Hematopoietic multipotent progenitor cell (in vitro differentiated cells): ENCODE results near the gene S1PR3. TPM values are rescaled to one million over a fixed set of nuclear protein-coding genes. Genes with fewer than 3 reads are reported as not detected.

ENCODE experiments used
- DNase-seq, 3 donors: peaks; one replicate each; pipeline ENCODE4 v3.0.0-alpha.2; 2011 to 2015; ENCODE audit warnings: low read depth in 2 of 3, low spot score in 2 of 3
- total RNA-seq: library from RNA; depleted of rRNA; stranded (reverse); fragments of >200 nt; gene quantifications from one replicate; pipeline ENCODE4 v1.2.3, GENCODE V29; 2012

Gene S1PR3
- total RNA-seq, 1 donor = 0.27 TPM

GRCh38 chr9:89032661-89033060 is 41.4 kb downstream of the S1PR3 start:
- DNase-seq = no peak

GRCh38 chr9:89036383-89036782 is 45.1 kb downstream of the S1PR3 start:
- no peak for DNase-seq

DNA sequence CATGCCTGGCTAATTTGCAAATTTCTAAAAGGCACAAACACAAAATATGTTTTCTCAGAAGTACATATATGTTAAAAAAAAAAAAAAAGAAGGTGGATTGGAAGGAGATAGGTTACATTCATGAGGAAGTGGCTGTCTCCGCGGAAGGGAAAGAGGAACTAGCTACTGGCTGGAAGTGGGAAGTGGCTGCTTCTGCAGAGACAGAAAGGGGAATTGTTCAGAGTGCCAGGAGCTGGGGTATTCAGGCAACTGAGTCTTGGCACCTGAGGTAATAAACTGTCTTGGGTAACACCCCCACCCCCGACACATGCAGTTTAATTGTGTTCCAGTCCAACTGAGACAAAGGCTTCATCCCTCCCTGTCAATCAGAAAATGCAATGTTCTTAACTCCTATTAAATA is 45.6 kb downstream of the S1PR3 start:
- DNase-seq = peak in 1 of 3 donors; percentile 23

- DNase-seq = no peak
These were observed 46.1 kb downstream of the S1PR3 start for GRCh38 chr9:89037346-89037745.

DNA sequence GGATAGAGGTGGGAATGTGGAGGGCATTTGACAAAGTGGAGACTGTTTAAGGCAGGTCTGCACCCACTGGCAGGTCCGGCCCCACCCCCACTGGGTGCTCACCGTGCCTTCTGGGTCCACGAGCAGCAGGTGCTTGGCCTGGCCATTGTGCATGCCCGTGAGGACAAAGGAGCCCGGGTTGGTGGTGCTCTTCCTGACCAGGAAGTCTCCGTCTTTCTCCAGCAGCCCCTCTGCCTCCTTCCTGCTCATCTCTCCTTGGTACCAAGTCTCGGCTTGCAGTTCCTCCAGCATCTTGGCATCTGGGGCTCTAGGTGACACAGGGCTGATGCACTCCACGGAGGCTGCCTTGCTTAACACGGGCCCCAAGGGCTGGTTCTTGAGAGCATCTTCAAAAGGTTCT is 46.6 kb downstream of the S1PR3 start:
- DNase-seq = no peak

DNA sequence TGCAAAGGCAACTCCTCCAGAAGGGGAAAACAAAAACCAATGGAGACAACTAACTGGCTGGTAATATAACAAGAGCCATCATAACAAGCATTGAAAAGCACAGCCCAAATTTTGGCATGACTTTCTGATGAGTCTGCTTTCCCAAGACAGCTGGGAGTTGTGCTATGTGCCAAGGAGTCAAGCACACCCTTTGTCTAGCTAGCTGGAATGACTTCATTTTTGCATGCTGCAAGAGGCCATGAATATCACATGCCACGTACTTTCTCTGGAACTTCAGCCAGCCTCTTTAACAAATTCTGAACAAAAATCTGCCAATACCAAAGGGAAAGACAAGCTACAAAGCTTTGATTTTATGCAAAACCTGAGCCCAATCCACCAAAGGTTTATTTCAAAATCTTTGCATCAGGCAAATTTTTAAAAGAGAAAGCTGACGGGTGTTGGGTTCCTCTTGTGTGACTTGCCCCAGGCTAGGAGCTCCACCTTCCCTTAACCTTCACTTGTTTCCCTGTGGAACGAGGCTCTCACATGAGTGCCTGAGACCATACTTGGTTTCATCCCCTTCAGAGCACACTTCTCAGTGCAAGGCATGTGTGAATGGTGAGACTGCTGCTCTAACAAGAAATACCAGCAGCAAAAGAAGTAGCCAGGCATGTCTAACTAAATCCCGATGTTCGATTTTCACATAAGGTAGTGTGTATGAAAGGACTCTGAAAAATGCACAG is 47.3 kb downstream of the S1PR3 start:
- DNase-seq = no peak

DNA sequence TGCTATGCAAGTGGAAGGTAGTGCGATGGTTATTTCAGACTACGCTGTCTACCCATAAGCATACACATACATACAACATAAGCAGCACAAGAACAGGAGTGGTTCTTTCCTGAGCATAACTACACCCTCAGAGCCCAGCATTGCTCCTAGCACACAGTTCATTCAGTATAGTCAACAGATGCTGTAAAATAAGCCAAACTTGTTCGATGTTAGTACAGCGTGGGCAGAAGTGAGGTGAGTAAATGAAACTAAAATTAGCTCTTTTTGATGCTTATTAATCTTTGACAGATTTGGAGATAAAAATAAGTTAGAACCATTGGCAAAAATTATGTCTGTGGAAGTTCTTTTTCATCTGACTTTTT is 47.8 kb downstream of the S1PR3 start:
- no peak for DNase-seq

DNA sequence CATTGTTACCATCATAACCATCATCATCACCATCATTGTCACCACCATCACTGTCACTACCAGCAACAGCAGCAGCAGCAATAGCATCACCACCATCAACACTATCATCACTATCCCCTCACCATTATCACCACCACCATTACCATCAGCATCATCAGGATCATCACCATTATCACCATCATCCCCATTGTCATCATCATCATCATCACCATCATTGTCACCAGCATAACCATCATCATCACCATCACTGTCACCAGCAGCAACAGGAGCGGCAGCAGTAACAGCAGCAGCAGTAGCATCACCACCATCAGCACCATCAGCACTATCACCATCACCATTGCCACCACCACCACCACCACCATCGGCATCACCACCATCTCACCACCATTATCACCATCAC is 48.4 kb downstream of the S1PR3 start:
- no peak for DNase-seq

- DNase-seq = no peak
These were observed 51.7 kb downstream of the S1PR3 start for GRCh38 chr9:89042984-89043383.

DNA sequence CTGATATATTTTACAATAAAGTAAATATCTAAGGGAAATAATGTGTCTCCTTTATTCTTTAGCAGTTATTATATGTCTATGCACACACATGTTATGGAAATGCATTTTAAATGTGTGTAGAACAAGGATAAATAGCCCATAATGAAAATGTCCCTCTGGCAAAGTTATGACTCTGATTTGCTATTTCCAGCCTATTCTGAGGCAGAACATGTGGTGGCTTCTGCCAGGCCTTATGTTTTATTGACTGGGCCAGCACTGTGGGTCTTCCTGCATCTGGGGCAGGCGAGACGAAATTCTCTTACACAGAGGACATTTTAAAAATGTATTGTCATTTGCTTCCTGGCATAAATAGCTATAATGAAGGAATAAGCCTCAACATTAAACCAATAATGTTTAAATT is 52.8 kb downstream of the S1PR3 start:
- DNase-seq = no peak

- DNase-seq = no peak
These were observed 53.6 kb downstream of the S1PR3 start for GRCh38 chr9:89044881-89045280.

DNA sequence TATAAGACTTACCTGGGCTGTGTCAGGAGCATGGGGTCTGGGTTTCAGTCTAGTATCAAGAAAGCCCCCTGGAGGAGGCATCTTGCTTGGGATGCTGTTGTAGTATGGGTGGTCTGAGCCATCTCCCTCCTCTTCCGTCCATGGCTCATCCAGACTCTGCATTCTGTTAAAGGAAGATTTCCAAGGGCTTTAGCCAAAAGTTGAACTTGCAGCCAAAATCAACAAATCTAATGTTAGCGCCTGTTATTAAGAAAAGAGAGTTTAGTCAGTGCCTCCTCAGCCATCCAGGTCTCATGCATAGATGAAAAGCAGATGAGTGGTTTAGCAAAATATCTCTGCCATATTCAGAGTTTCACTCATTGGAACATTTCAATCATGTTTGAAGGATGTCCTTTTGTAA is 55.6 kb downstream of the S1PR3 start:
- DNase-seq = no peak

GRCh38 chr9:89047667-89048066 is 56.4 kb downstream of the S1PR3 start:
- DNase-seq = no peak

GRCh38 chr9:89048616-89049015 is 57.3 kb downstream of the S1PR3 start:
- no peak for DNase-seq

- DNase-seq = no peak
These were observed 58.4 kb downstream of the S1PR3 start for GRCh38 chr9:89049646-89050045.

GRCh38 chr9:89051421-89052025 is 60.3 kb downstream of the S1PR3 start:
- no peak for DNase-seq

DNA sequence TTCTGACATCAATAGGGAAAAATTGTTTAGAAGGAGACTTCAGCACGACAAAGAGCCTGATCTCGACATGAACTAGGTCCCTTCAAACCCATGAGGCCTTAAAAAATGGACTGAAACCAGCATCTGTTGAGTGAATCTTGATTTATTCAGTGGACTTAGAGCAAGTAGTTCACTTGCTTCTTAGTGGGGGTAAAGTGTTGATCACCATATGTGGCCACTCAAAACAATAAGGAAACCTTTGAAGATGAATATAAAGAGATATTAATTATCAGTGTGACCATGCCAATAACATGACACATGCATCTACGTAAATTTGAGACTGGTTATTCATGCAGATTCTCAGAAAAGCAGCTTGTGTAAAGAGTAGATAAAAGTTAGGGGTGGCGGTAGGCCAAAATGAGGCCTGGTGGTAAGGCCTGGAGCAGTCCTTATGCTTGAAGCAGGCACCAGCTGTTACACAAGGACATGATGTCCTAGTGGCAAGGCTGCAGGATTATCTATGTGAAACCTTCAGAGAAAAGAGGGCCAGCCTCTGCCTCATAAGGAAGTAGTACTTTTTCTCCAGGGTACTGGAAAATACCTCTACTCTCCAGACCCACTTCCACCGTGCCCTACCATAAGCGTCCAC is 61.3 kb downstream of the S1PR3 start:
- no peak for DNase-seq

- no peak for DNase-seq
These were observed 62.0 kb downstream of the S1PR3 start for GRCh38 chr9:89053301-89053700.
